ENCODE data around the gene ARL15. TPM values are rescaled to one million over a fixed set of nuclear protein-coding genes. Genes with fewer than 3 reads are reported as not detected.

Gene ARL15
- total RNA-seq, 1 experiment from 2014 or later, result 18.3 TPM

DNA sequence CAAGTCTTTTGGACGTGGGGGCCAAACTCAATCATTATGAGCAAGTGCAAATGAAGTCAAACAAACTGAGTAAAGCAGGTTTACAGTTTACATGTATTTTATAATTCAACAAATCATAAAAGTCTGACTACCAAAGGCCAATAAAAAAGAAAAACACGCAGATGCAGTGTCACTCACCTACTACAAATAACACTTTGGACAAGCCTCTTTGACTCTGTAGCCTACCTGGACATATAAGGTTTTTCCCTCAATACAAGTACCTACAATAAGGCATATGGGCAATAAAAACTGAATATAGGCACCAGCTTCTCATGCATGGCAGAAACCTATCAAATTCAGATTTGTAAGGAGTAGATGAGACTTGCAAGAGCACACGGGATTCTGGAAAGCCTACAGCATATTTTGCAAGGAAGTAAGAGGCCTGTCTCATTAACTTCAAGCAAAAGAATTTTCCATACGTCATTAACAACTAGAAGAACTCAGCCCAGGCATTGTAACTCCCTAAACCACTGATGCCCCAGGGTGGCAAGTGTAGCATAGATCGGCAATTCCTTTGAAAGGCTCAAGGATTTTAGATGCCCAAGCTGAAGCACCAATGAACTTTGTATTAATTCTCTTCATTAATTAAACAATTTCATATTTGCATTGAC is 21.7 kb downstream of the ARL15 start:
- intact Hi-C loops (cut with micrococcal nuclease; ENCODE audit: unreplicated experiment), result no loop called here
- no peak for DNase-seq (ENCODE audit: low spot score)
- CTCF ChIA-PET, result no interaction called here
- Histone ChIP-seq H3K36me3 (ENCODE audit: insufficient read depth, low read length, poor library complexity, severe bottlenecking) (no peaks in the 10 kb centered on the region), H3K27ac (ENCODE audit: low read depth, low read length, poor library complexity, severe bottlenecking) (no peak overlapping the region), H3K4me3 (ENCODE audit: low read depth, low read length, poor library complexity, severe bottlenecking) (no peak overlapping the region), H3K27me3 (replicated peaks; ENCODE audit: insufficient read depth, low read depth, low read length, poor library complexity) (no peaks in the 10 kb centered on the region), H3K4me1 (ENCODE audit: insufficient read depth, low read length, poor library complexity, severe bottlenecking) (peaks cover 7% of the 10 kb centered on the region), H3K9me3 (ENCODE audit: low read depth, low read length, poor library complexity, severe bottlenecking) (no peaks in the 10 kb centered on the region)
- TF ChIP-seq EZH2 (IDR thresholded peaks at IDR 0.05; ENCODE audit: borderline replicate concordance, low read depth, low read length, poor library complexity, severe bottlenecking) (no peak), CTCF (conservative IDR thresholded peaks at IDR 0.05; ENCODE audit: low read depth, low read length) (no peak)
- no TSS peak for BruUV-seq (replicated peaks)
- POLR2A ChIA-PET (ENCODE audit: low non-redundant PET), result no interaction called here

GRCh38 chr5:54285686-54286085 is 24.7 kb downstream of the ARL15 start:
- POLR2A ChIA-PET (ENCODE audit: low non-redundant PET), result no interaction called here
- TF ChIP-seq EZH2 (IDR thresholded peaks at IDR 0.05; ENCODE audit: borderline replicate concordance, low read depth, low read length, poor library complexity, severe bottlenecking) (no peak), CTCF (conservative IDR thresholded peaks at IDR 0.05; ENCODE audit: low read depth, low read length) (no peak)
- CTCF ChIA-PET, result no interaction called here
- H3K27me3 ChIP-seq (replicated peaks; ENCODE audit: insufficient read depth, low read depth, low read length, poor library complexity), result no peaks in the 10 kb centered on the region
- no peaks in the 10 kb centered on the region for H3K4me1 ChIP-seq (ENCODE audit: insufficient read depth, low read length, poor library complexity, severe bottlenecking)
- no peak for DNase-seq (ENCODE audit: low spot score)
- H3K36me3 ChIP-seq (ENCODE audit: insufficient read depth, low read length, poor library complexity, severe bottlenecking), result no peaks in the 10 kb centered on the region
- no peak overlapping the region for H3K27ac ChIP-seq (ENCODE audit: low read depth, low read length, poor library complexity, severe bottlenecking)
- intact Hi-C loops (cut with micrococcal nuclease; ENCODE audit: unreplicated experiment), result no loop called here
- no TSS peak for BruUV-seq (replicated peaks)
- H3K4me3 ChIP-seq (ENCODE audit: low read depth, low read length, poor library complexity, severe bottlenecking), result no peak overlapping the region
- no peaks in the 10 kb centered on the region for H3K9me3 ChIP-seq (ENCODE audit: low read depth, low read length, poor library complexity, severe bottlenecking)

DNA sequence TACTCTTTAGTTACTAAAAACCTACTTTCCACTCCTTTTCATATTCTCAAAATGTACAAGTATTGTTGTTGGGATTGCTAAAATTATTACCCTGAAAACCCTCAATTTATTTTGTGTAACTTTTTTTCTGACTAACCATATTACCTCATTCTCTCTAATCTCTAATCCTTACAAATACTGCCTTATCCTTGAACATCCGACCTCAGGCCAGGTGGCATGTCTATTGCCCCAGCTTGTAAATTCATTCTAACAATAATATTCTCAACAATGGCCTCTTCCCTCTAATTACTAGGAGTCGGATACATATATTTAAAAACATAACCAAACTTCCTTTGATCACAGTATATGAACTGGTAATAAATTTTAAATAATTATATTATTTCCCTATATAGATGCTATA is 25.8 kb downstream of the ARL15 start:
- TF ChIP-seq CTCF (conservative IDR thresholded peaks at IDR 0.05; ENCODE audit: low read depth, low read length) (no peak), EZH2 (IDR thresholded peaks at IDR 0.05; ENCODE audit: borderline replicate concordance, low read depth, low read length, poor library complexity, severe bottlenecking) (no peak)
- Histone ChIP-seq H3K36me3 (ENCODE audit: insufficient read depth, low read length, poor library complexity, severe bottlenecking) (no peaks in the 10 kb centered on the region), H3K27ac (ENCODE audit: low read depth, low read length, poor library complexity, severe bottlenecking) (no peak overlapping the region), H3K4me1 (ENCODE audit: insufficient read depth, low read length, poor library complexity, severe bottlenecking) (no peaks in the 10 kb centered on the region), H3K9me3 (ENCODE audit: low read depth, low read length, poor library complexity, severe bottlenecking) (no peaks in the 10 kb centered on the region), H3K4me3 (ENCODE audit: low read depth, low read length, poor library complexity, severe bottlenecking) (no peak overlapping the region), H3K27me3 (replicated peaks; ENCODE audit: insufficient read depth, low read depth, low read length, poor library complexity) (no peaks in the 10 kb centered on the region)
- intact Hi-C loops (cut with micrococcal nuclease; ENCODE audit: unreplicated experiment), result no loop called here
- BruUV-seq (replicated peaks), result no TSS peak
- CTCF ChIA-PET, result no interaction called here
- DNase-seq (ENCODE audit: low spot score), result no peak
- POLR2A ChIA-PET (ENCODE audit: low non-redundant PET), result no interaction called here
